ENCODE measurements around the gene KITLG. TPM values are rescaled to one million over a fixed set of nuclear protein-coding genes. Genes with fewer than 3 reads are reported as not detected.

The KITLG gene
- total RNA-seq, 1 experiment from 2014 or later, result 11.7 TPM

DNA sequence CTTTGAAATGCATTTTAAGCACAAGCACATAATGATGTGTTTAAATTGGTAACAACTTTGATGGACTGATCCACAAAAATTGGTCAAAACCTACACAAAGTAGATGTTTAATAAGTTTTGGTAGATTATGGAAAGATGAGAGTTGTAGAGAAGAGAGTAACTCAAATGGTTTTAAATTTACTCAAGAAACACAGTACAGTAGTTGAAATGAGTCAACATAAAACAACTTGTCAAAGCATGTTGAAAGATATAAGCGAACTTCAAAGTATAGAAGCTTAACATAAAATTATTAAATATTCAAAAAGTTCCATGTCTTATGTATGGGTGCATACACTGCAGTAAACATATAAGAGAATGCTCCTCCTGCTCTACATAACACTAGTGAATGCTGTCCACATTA lies 49.4 kb downstream of the KITLG start:
- no peak overlapping the region for H2BK12ac ChIP-seq (ENCODE audit: insufficient read length, low read depth, low read length)
- no peak overlapping the region for H2BK120ac ChIP-seq (ENCODE audit: low read depth, low read length, poor library complexity, severe bottlenecking)
- Mint-ChIP-seq H3K9me3 (no peaks in the 10 kb centered on the region; a peak in 1 of 5 replicates), H3K4me1 (peaks cover 6 to 11% of the 10 kb centered on the region in 2 experiments; a peak in 3 of 4 replicates), H3K36me3 (ENCODE audit: insufficient read depth in 1 of 3, low read depth in 3 of 3) (peaks cover 0 to 15% (median 0%) of the 10 kb centered on the region in 3 experiments; a peak in 2 of 7 replicates), H3K27me3 (ENCODE audit: low read depth) (no peaks in the 10 kb centered on the region), H3K4me3 (no peak overlapping the region), H3K27ac (no peak overlapping the region)
- H4K8ac ChIP-seq (replicated peaks; ENCODE audit: insufficient read length, low read depth, low read length), result no peak overlapping the region
- H3K56ac ChIP-seq (ENCODE audit: insufficient read length, low read depth, low read length), result no peak overlapping the region
- no CpG with 5 or more reads among the region's 1 CpG for WGBS (ENCODE audit: extremely low coverage, insufficient read length, low lambda C conversion rate)
- no peaks in the 10 kb centered on the region for H3K4me1 ChIP-seq (ENCODE audit: insufficient read depth, low read length)
- DNase-seq, result no peak
- no peak overlapping the region for H2BK20ac ChIP-seq (ENCODE audit: low read depth, low read length, poor library complexity, severe bottlenecking)
- H3K4me2 ChIP-seq (ENCODE audit: insufficient read depth, insufficient read length, low read length), result no peak overlapping the region
- H4K91ac ChIP-seq (ENCODE audit: insufficient read length, low read depth, low read length), result no peak overlapping the region
- H3K79me1 ChIP-seq (ENCODE audit: insufficient read depth, low read depth, low read length, poor library complexity, severe bottlenecking), result no peaks in the 10 kb centered on the region
- no peak overlapping the region for H3K4ac ChIP-seq (ENCODE audit: low read depth, low read length)
- H3T11ph ChIP-seq (ENCODE audit: low read length), result no peak overlapping the region
- no peak overlapping the region for H3K27ac ChIP-seq (ENCODE audit: insufficient read length, low read depth, low read length)
- H3K9ac ChIP-seq (ENCODE audit: extremely low read depth, insufficient read length, low read length), result no peak overlapping the region
- H3K79me2 ChIP-seq (ENCODE audit: insufficient read depth, low read length), result no peaks in the 10 kb centered on the region
- H3K18ac ChIP-seq (ENCODE audit: insufficient read length, low read depth, low read length), result no peak overlapping the region
- H4K20me1 ChIP-seq (ENCODE audit: control insufficient read depth, insufficient read depth, insufficient read length), result no peaks in the 10 kb centered on the region
- TF ChIP-seq CTCF (conservative IDR thresholded peaks at IDR 0.05), result no peak
- H2BK5ac ChIP-seq (ENCODE audit: insufficient read length, low read length), result no peak overlapping the region
- H3K9me3 ChIP-seq (ENCODE audit: control insufficient read depth, low read depth, low read length), result no peaks in the 10 kb centered on the region
- H2AK5ac ChIP-seq (ENCODE audit: insufficient read length, low read length), result no peak overlapping the region
- no peak overlapping the region for H3K14ac ChIP-seq (ENCODE audit: insufficient read depth, low read length)
- no peak overlapping the region for H4K5ac ChIP-seq (ENCODE audit: insufficient read length, low read depth, low read length)
- no peaks in the 10 kb centered on the region for H3K23me2 ChIP-seq (ENCODE audit: insufficient read length, low read depth, low read length, poor library complexity, severe bottlenecking)
- H2AFZ ChIP-seq (ENCODE audit: low read length), result no peak overlapping the region
- H3K27me3 ChIP-seq (ENCODE audit: insufficient read depth, low read length), result no peaks in the 10 kb centered on the region
- H3K23ac ChIP-seq (ENCODE audit: insufficient read length, low read depth, low read length), result no peak overlapping the region
- H2BK15ac ChIP-seq (ENCODE audit: low read depth, low read length), result no peak overlapping the region

Data from H9 (cell line).